ENCODE results near the gene LTBP2. TPM values are rescaled to one million over a fixed set of nuclear protein-coding genes. Genes with fewer than 3 reads are reported as not detected.

LTBP2 gene
- polyA plus RNA-seq, 1 donor from 2014 or later, result 0.03 TPM

GRCh38 chr14:74508292-74508731, 103.7 kb downstream of the LTBP2 start:
- H3K4me1 Mint-ChIP-seq, result peaks cover 0 to 11% (median 5%) of the 10 kb centered on the region in 3 donors
- H3K27ac Mint-ChIP-seq, result peak overlapping the region in 1 of 3 donors; percentile 31
- H3K4me3 Mint-ChIP-seq, result no peak overlapping the region
- H3K27me3 Mint-ChIP-seq, result peaks cover 16% of the 10 kb centered on the region
- peaks cover 2% of the 10 kb centered on the region for H3K36me3 Mint-ChIP-seq
- no peaks in the 10 kb centered on the region for H3K9me3 Mint-ChIP-seq

DNA sequence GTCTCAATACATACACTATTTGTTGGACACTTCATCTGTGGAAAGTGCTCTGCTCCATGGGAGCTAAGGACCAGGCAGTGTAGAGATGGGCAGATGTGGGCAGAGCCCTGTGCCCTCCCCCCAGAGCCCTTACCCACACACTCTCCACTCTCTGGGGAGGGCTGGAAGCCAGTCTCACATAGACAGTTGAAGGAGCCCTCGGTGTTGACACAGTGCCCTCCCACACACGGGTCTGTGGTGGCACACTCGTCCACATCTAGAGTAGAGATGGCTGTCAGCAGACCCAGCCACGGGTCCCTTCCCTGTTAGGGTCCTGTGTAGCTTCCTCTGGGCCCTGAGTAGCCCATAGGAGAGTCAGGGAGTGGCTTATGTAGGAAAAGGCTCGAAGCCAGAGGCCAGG, 104.2 kb downstream of the LTBP2 start:
- H3K27ac Mint-ChIP-seq, result no peak overlapping the region
- H3K4me1 Mint-ChIP-seq, result peaks cover 0 to 11% (median 5%) of the 10 kb centered on the region in 3 donors
- peaks cover 16% of the 10 kb centered on the region for H3K27me3 Mint-ChIP-seq
- H3K4me3 Mint-ChIP-seq, result no peak overlapping the region
- no peaks in the 10 kb centered on the region for H3K9me3 Mint-ChIP-seq
- peaks cover 2% of the 10 kb centered on the region for H3K36me3 Mint-ChIP-seq

DNA sequence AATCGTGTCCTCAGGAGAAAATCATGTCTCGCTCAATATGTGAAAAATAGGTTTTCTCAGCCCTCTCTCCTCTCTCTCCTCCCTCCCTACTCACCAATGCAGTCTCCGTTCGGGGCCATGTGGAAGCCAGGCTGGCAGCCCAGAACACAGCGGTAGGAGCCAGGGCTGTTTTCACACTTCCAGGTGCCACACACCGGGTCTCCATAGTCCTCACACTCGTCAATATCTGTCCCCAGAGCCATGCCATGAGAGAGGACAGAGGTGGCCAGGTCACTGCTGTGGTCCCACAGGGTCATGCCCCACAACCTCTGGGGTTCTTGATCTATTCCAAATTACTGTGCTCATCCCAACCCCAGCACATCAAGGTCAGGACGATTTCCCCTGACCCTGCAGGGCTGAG, 105.0 kb downstream of the LTBP2 start:
- H3K9me3 Mint-ChIP-seq, result no peaks in the 10 kb centered on the region
- H3K27ac Mint-ChIP-seq, result no peak overlapping the region
- H3K36me3 Mint-ChIP-seq, result peaks cover 2% of the 10 kb centered on the region
- no peak overlapping the region for H3K4me3 Mint-ChIP-seq
- H3K27me3 Mint-ChIP-seq, result peaks cover 12% of the 10 kb centered on the region
- H3K4me1 Mint-ChIP-seq, result peaks cover 2 to 13% (median 5%) of the 10 kb centered on the region in 3 donors

- Mint-ChIP-seq H3K27me3 (peaks cover 6% of the 10 kb centered on the region), H3K4me3 (no peak overlapping the region), H3K36me3 (peaks cover 2% of the 10 kb centered on the region), H3K9me3 (no peaks in the 10 kb centered on the region), H3K4me1 (peaks cover 4 to 13% (median 7%) of the 10 kb centered on the region in 3 donors), H3K27ac (no peak overlapping the region)
Observed at GRCh38 chr14:74506411-74506851, 105.6 kb downstream of the LTBP2 start.

DNA sequence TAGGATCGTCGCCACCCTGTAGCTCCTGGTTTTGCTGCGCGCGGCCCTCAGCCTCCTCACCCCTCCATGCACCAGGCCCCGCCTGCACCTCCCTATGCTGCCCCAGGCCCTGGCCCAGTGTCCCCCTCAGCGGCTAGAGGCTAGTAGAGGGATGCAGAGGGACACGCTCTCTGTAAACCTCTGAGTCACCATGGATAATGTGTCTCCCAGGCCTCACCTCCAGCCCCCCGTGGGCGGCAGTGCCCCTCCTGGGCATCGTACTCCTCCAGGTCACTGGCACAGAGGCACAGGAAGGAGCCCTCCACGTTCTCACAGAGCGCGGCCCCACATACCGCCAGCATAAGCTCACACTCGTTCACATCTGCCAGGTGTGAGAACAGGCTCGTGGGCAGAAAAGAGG, 106.2 kb downstream of the LTBP2 start:
- H3K4me1 Mint-ChIP-seq, result peaks cover 4 to 13% (median 7%) of the 10 kb centered on the region in 3 donors
- H3K27ac Mint-ChIP-seq, result no peak overlapping the region
- H3K36me3 Mint-ChIP-seq, result no peaks in the 10 kb centered on the region
- H3K9me3 Mint-ChIP-seq, result no peaks in the 10 kb centered on the region
- peaks cover 4% of the 10 kb centered on the region for H3K27me3 Mint-ChIP-seq
- no peak overlapping the region for H3K4me3 Mint-ChIP-seq

GRCh38 chr14:74504874-74505720, 106.9 kb downstream of the LTBP2 start:
- H3K9me3 Mint-ChIP-seq, result no peaks in the 10 kb centered on the region

DNA sequence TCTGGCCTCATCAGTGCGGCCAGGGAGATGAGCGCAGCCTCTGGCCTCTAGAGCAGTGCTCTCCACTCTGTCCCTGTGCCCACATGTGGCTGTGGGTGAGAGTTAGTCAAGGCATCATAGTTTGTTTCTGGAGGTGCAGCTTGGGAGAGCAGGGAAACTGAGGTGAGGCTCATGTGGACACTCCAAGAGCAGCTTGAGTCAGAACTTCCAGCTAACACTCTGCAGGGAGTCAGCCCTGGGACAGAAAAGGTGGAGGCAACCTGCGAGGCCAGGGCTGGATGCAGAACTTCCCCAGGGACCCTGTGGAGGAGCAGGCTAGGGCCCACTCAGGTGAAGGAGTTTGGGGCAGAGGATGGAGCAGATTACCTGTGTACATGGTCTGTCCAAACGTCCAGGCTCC, 107.6 kb downstream of the LTBP2 start:
- Mint-ChIP-seq H3K4me3 (no peak overlapping the region), H3K27ac (no peak overlapping the region), H3K27me3 (peaks cover 4% of the 10 kb centered on the region), H3K9me3 (no peaks in the 10 kb centered on the region), H3K4me1 (peaks cover 4 to 13% (median 7%) of the 10 kb centered on the region in 3 donors), H3K36me3 (no peaks in the 10 kb centered on the region)

More at GRCh38 chr14:74504874-74505720, 106.9 kb downstream of the LTBP2 start:
- Mint-ChIP-seq H3K27me3 (peaks cover 4% of the 10 kb centered on the region), H3K27ac (no peak overlapping the region), H3K36me3 (no peaks in the 10 kb centered on the region), H3K4me3 (no peak overlapping the region), H3K4me1 (peaks cover 4 to 13% (median 7%) of the 10 kb centered on the region in 3 donors)

DNA sequence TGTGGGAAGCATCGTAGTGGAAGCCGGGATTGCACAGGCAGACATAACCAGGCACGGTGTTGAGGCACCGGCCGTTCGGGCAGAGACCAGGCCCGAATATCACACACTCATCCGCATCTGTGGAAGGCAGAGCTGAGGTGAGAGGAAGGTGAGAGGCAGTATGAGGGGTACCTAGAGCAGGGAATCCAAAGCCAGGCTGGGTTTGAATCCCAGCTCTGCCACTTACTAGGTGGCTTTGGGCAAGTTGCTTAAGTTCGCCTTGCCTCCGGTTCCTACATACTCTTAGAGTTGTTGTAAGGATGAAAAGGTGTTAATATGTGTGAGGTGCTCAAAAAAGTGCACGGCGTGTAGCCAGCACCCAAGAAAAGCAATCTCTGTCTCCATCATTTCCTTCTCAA, 108.1 kb downstream of the LTBP2 start:
- Mint-ChIP-seq H3K27me3 (peaks cover 4% of the 10 kb centered on the region), H3K36me3 (no peaks in the 10 kb centered on the region), H3K4me1 (peaks cover 4 to 13% (median 7%) of the 10 kb centered on the region in 3 donors), H3K27ac (no peak overlapping the region), H3K9me3 (no peaks in the 10 kb centered on the region), H3K4me3 (no peak overlapping the region)

- H3K27me3 Mint-ChIP-seq, result peaks cover 4% of the 10 kb centered on the region
- no peaks in the 10 kb centered on the region for H3K9me3 Mint-ChIP-seq
- H3K4me3 Mint-ChIP-seq, result no peak overlapping the region
- no peak overlapping the region for H3K27ac Mint-ChIP-seq
- peaks cover 4 to 13% (median 7%) of the 10 kb centered on the region in 3 donors for H3K4me1 Mint-ChIP-seq
- H3K36me3 Mint-ChIP-seq, result no peaks in the 10 kb centered on the region
Observed at GRCh38 chr14:74503291-74503937, 108.6 kb downstream of the LTBP2 start.

GRCh38 chr14:74502236-74503019, 109.6 kb downstream of the LTBP2 start:
- peaks cover 4 to 11% (median 5%) of the 10 kb centered on the region in 3 donors for H3K4me1 Mint-ChIP-seq
- no peaks in the 10 kb centered on the region for H3K9me3 Mint-ChIP-seq
- H3K27me3 Mint-ChIP-seq, result peaks cover 4% of the 10 kb centered on the region
- peak overlapping the region in 1 of 3 donors; percentile 93 for H3K27ac Mint-ChIP-seq
- H3K4me3 Mint-ChIP-seq, result no peak overlapping the region
- H3K36me3 Mint-ChIP-seq, result no peaks in the 10 kb centered on the region

GRCh38 chr14:74501691-74502090, 110.3 kb downstream of the LTBP2 start:
- Mint-ChIP-seq H3K9me3 (no peaks in the 10 kb centered on the region), H3K36me3 (no peaks in the 10 kb centered on the region), H3K27me3 (peaks cover 3% of the 10 kb centered on the region), H3K27ac (peak overlapping the region in 1 of 3 donors; percentile 93), H3K4me3 (no peak overlapping the region), H3K4me1 (peaks cover 4 to 6% (median 5%) of the 10 kb centered on the region in 3 donors)

GRCh38 chr14:74501135-74501614, 110.9 kb downstream of the LTBP2 start:
- Mint-ChIP-seq H3K4me1 (peaks cover 4 to 5% (median 5%) of the 10 kb centered on the region in 3 donors), H3K9me3 (no peaks in the 10 kb centered on the region), H3K36me3 (no peaks in the 10 kb centered on the region), H3K27me3 (no peaks in the 10 kb centered on the region), H3K4me3 (no peak overlapping the region), H3K27ac (no peak overlapping the region)

GRCh38 chr14:74500417-74501134, 111.5 kb downstream of the LTBP2 start:
- peak overlapping the region in 1 of 3 donors; percentile 89 for H3K27ac Mint-ChIP-seq
- H3K4me3 Mint-ChIP-seq, result no peak overlapping the region
- H3K27me3 Mint-ChIP-seq, result no peaks in the 10 kb centered on the region
- H3K9me3 Mint-ChIP-seq, result no peaks in the 10 kb centered on the region
- peaks cover 2 to 4% (median 2%) of the 10 kb centered on the region in 3 donors for H3K4me1 Mint-ChIP-seq
- no peaks in the 10 kb centered on the region for H3K36me3 Mint-ChIP-seq

DNA sequence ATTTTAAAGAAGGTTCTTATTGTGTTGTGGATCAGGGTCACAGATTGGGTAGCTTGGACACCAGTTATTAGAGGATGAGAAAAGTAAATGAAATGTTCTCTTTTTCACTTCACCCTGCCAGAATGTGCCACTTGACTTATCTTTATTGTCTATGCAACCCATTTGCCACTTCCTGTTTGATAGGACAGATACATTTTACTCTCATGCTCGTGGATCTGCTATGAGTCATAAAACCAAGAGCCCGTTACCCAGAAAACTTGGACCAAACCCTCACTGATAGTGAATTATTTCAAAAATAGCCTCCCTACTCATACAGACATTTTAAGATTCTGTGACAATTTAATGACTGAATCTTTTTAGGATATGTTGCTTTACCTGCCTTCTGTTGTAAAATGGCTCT, 116.7 kb downstream of the LTBP2 start:
- H3K4me3 Mint-ChIP-seq, result peak overlapping the region in 2 of 4 donors; percentile 41 to 90
- H3K9me3 Mint-ChIP-seq, result no peaks in the 10 kb centered on the region
- peak overlapping the region in 2 of 3 donors; percentile 4 to 39 for H3K27ac Mint-ChIP-seq
- peaks cover 4 to 16% (median 7%) of the 10 kb centered on the region in 3 donors for H3K4me1 Mint-ChIP-seq
- no peaks in the 10 kb centered on the region for H3K36me3 Mint-ChIP-seq
- no peaks in the 10 kb centered on the region for H3K27me3 Mint-ChIP-seq

Data from IgD-negative memory B cell (primary cell).